T-helper 1 cell (primary cell): ENCODE measurements around the gene C1QTNF12.

Source experiments
- DNase-seq, 5 donors: peaks; one replicate each; pipeline ENCODE4 v3.0.0-alpha.2; 2012 to 2020

C1QTNF12 gene

GRCh38 chr1:1210726-1211540 is 35.6 kb downstream of the C1QTNF12 start:
- peak in 2 of 5 donors; percentile 0 to 10 for DNase-seq

DNA sequence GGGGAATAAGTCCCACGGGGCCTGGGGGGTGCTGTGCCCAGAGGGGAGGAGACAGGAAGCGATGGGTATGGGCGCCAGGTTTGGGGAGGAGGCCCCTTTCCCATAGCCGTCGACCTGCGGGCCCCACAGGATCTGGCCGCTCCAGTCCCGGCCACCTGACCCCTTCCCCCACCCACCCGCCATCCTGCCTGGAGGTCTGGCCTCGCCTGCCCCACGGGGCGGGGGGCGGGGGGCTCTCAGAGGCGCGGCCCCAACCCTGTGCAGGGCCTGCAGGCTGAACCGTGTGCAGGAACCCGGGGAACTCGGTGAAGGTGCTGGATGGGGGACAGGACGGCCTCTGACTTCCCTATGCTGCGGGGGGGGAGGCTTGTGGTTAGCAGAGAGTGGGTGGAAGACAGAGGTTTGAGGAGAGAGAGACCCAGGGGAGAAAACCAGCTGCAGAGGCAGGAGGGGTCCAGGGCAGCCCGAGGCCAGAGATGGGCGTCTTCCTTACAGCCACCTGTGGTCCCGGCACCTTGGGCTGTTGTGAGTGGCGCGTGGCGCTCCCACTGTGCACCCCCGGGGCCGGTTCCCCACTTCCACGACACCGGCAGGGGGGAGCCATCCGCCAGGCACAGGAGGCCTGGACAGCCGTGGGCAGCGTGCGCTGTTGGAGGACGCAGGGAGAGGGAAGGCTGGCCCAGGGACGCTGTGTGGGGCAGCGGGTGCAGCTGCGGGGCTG is 37.6 kb downstream of the C1QTNF12 start:
- peak in 4 of 5 donors; percentile 16 to 50 (median 40) for DNase-seq

DNA sequence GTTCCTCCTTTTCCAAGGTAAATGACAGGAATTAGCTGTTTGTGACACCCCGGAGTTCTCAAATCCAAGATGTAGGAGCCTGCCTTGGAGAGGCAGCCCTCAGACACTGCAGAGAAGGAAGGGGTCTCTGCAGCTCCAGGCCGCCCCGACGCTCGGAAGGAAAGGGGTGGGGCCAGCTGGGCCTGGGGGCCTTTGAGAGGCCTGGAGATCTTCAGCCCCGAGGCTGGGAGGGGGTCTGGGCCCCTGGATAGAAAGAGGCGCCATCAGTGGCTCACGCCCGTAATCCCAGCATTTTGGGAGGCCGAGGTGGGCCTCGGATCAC is 39.0 kb downstream of the C1QTNF12 start:
- no peak for DNase-seq

DNA sequence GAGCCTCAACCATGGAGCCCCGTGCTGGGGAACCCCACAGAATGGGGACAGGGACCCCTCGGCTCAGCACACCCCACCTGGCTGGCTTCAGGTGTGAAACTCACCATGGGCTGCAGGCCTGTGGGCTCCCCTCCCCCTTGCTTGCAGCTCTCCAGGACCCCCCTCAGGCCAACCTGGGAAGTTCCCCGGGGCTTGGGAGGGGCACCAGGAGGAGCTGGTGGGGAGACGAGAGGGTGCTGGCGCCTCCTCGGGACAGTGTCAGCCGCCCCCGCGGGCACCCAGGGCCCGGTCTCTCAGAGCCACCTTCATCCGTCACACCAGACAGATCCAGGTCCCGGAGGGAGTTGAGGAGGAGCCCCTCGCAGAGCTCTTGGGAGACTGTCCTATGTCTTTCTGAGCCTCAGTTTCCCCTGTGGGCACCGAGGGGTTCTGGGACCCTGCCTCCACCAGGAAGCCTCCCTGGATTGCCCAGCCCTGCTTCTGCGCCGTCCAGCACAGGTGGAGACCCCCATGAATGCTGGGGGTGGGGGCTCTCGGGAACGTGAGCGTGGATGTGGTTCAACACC is 39.5 kb downstream of the C1QTNF12 start:
- no peak for DNase-seq

- peak in 3 of 5 donors; percentile 15 to 59 (median 34) for DNase-seq
These were observed 40.1 kb downstream of the C1QTNF12 start, which contains the start of gene TNFRSF18 for GRCh38 chr1:1206376-1206965. Gene TNFRSF18, minus strand, starts transcription at chr1:1206592. Its CDS starts 21 bp downstream, at chr1:1206571.

DNA sequence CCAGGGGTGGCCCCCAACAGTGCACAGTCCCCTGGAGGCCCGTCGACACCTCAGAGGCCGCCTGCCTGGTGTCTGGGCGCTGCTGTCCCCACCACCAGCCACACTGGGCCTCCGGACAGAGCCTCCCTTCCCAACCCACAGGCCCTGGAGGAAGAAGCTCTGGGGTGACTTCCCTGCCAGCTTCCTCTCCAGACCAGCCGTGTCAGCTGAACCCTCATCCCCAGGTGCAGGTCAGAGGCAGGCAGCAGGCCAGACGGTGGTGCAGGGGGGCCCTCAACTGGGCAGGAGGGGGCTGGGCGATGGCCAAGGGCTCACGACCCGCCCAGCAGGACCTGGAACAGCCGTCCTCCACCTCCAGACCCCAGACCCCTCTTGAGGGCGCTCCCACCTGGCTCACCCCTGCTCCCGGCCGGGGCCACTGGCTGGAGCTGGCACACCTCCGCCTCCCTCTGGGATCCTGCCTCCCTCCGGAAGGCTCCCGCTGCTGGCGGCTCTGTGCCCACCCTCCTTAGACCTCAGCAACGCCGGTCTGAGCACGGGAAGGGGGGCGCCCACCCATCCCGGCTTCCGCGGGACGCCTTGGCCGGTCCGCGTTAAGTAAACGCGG is 40.6 kb downstream of the C1QTNF12 start:
- peak in 2 of 5 donors; percentile 6 to 14 for DNase-seq

GRCh38 chr1:1204998-1205768 is 41.3 kb downstream of the C1QTNF12 start:
- DNase-seq, result peak in 2 of 5 donors; percentile 5 to 12

DNA sequence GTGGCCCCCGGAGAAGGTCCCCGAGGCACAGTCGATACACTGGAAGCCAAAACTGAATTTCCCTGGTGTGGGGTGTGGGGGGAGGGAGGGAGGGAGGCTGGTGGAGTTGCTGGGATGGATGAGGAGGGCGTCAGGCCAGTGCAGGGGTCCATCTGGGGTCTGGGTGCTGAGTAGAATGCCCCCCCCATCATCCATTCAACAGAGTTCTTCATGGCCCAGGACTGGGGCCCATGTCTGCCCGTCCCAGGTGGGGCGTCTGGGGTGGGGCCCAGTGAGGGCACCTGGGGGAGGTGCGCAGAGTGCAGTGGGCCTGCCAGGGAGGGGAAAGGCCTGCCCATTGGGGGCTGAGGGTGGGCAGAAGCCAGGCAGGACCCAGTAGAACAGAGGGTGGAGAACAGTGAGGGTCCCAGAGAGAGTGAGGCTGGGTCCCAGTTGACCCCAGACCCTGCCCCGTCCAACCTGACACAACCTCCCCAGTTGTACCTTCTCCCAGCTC is 42.0 kb downstream of the C1QTNF12 start:
- peak in 1 of 5 donors; percentile 2 for DNase-seq

- DNase-seq, result peak in 3 of 5 donors; percentile 1 to 11 (median 5)
These were observed 42.7 kb downstream of the C1QTNF12 start for GRCh38 chr1:1203561-1204424.

DNA sequence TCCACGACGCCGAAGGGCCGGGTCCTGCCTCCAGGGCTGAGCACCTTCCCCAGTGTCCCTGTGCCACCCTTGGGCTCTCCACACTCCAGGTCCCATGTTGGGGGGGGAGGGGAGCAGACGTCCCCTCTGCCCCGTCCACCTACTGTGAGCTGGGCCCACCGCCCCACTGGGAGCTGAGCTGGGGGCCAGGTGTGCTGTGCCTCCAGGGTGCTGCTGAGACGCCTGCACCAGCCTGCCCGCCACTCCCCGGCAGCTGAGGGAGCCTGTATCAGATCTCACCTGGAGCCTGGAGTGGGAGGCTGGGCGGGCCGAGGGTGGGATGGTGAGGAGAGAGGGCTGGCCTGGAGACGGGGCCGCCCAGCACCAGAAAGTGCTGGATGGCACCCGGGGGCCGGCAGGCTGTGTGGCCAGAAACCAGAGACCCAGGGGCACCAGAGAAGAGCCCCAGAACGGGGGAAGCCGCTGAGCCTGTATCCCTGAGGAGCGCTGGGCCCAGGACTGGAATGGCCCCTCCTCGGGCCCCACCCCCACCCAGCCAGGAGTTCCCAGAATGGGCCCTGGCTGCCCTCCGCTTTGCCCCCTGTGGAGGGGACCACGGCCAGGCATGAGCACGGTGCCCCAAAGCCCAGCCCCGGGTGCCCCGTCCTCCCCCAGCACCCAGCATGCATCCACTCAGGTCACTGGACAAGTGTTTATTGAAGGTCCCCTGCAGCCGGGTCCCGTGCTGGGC is 43.5 kb downstream of the C1QTNF12 start:
- peak in 3 of 5 donors; percentile 1 to 13 (median 6) for DNase-seq

DNA sequence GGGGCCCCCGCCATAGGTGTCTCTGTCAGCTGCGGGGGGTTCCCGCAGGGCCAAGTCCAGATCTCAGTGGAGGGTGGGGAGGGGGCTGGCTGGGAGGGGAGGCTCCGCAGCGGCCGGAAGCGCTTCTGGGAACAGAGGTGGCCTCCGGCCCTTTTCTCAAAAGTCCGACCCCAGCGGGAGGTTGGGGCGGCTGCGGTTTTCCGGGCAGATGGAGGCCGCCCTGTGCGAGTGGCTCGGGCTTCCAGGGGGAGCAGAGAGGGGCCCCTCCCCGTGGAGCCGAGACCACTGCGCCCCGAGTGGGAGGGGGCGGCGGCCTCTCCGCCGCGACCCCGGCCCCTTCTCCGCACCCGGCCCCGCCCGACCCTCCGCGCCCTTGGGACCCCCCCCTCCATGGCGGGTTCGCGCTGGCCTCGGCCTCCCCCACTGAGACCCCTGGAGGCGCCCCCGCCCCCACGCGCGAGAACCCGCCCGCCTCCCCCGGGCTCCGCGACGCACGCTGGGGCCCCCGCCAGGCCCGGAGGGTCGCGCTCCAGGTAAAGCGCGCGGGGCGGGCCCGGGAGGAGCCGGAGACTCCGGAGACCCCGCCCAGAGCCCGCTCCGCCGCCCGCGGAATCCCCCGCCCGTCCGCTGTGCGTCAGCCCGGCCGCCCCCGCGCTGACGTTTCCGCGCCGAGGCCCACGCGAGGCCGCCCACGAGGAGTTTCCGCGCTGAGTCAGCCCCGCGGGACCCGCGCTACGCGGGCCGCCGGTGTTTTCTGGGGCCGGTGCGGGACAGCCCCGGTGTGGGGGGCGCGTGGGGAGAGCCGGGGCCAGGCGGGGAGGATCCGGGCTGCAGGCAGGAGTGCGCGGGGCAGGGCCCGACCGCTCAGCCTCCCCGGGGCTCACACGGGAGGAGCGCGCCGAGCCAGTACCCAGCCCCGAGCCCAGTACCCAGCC is 45.4 kb downstream of the C1QTNF12 start:
- peak; percentile 72 to 90 (median 79) for DNase-seq

- peak in 2 of 5 donors; percentile 3 to 15 for DNase-seq
These were observed 46.3 kb downstream of the C1QTNF12 start for GRCh38 chr1:1199961-1200875.

- peak in 1 of 5 donors; percentile 1 for DNase-seq
These were observed 47.2 kb downstream of the C1QTNF12 start for GRCh38 chr1:1199141-1199960.

DNA sequence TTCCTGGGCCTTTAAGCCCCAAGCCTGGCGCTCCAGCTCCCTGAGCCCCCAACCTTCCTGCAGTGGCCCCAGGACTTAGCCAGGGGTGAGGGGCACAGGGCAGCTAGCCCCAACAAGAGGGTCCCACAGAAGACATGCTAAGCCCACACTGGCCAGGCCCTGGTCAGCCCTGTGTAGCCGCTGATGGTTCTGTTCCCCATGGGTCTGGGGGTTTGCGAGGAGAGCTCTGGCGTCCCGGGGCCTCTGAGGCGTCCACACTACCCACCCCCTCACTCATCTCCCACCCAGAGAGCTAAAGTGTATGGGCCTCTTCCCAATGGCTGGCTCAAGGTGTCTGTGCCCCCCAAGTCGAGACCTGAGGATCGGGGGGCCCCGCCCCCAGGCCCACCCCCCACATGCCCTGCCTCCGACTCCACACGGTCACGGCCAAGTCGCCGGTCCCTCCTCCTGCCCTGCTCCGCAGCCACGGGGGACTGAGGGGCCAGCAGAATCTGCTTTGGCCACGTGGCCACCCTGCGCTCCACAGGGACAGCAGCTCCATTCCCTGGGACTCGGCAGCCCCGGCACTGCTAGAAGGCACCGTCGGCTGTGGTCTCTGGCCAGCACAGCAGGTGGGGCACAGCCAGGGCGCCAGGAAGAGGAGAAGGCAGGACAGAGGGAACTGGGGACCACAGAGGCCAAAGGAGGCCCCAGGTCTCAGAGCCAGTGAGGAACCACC is 47.9 kb downstream of the C1QTNF12 start:
- peak in 2 of 5 donors; percentile 1 to 3 for DNase-seq

DNA sequence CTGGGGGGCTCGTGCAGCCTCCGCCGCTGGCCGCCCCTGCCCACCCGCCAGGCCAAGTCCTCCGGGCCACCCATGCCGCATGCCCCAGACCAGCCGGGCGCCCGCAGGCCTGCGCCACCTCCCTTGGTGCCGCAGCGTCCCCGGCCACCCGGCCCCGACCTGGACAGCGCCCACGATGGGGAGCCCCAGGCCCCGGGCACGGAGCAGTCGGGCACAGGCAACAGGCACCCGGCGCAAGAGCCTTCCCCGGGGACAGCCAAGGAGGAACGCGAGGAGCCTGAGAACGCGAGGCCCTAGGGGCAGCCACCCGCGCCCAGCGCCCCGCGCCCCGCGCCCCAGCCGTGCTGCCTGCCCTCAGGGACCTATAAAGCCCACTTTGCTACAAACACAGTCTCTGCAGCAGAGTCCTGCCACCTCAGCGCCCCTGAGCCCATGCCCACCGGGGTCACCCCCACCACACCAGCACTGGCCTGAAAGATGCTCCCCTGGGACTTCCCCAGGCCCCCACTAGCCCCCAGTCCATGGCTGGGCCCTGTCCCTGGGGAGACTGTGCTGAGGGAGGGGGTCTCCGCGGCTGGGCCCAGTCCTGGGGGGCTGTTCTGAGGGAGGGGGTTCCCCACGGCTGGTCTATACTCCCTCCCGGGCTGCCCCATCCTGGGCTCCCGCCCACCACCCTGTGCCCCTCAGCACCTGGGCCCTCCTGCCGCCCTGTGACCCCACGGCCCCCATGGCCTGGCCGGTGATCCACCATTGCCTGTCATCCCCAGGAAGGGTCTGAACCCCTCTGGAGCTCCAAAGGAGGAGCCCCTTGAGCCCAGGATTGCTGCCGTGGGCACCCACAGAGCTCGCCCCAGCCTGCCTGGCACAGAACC is 48.7 kb downstream of the C1QTNF12 start:
- DNase-seq, result peak in 3 of 5 donors; percentile 3 to 12 (median 5)
